HG03378 (cell line): ENCODE results near the gene SLC25A5.
"Not testable (repeated sequence)": the region's sequence is repeated elsewhere in the genome, so short reads cannot be mapped to it uniquely, and the experiment has no call there.

Experiments
- ATAC-seq: cut with Tn5 transposase; IDR thresholded peaks from one replicate; pipeline ENCODE4 v1.9.1; 2021; ENCODE audit warnings: mild to moderate bottlenecking, moderate library complexity; ENCODE audit not compliant: unreplicated experiment

The SLC25A5 gene

GRCh38 chrX:119502727-119503483 lies 34.7 kb downstream of the SLC25A5 start:
- ATAC-seq = no peak

- no peak for ATAC-seq
Observed at GRCh38 chrX:119503484-119503861, 35.2 kb downstream of the SLC25A5 start.

- not testable (repeated sequence) for ATAC-seq
Observed at GRCh38 chrX:119505145-119505544, 36.9 kb downstream of the SLC25A5 start.

- no peak for ATAC-seq
Observed at GRCh38 chrX:119505945-119506344, 37.7 kb downstream of the SLC25A5 start.

GRCh38 chrX:119507206-119507605 lies 39.0 kb downstream of the SLC25A5 start:
- no peak for ATAC-seq

- peak; percentile 77 for ATAC-seq
Observed at GRCh38 chrX:119512146-119512800, 44.0 kb downstream of the SLC25A5 start.

- peak; percentile 80 for ATAC-seq
Observed at GRCh38 chrX:119516157-119516702, 48.0 kb downstream of the SLC25A5 start.

- ATAC-seq = no peak
Observed at GRCh38 chrX:119518371-119518770, 50.1 kb downstream of the SLC25A5 start.
